IPS-15b (cell line): ENCODE data around the gene MYLIP.

Experiments
- H3K27me3 ChIP-seq: one replicate; pipeline ENCODE4 v1.6.1; 2013; ENCODE audit warnings: low read length; ENCODE audit not compliant: control insufficient read depth, insufficient read depth
- H3K36me3 ChIP-seq: one replicate; pipeline ENCODE4 v1.6.1; 2013; ENCODE audit warnings: low read length; ENCODE audit not compliant: control insufficient read depth, insufficient read depth
- H3K4me1 ChIP-seq: one replicate; pipeline ENCODE4 v1.6.1; 2013; ENCODE audit warnings: mild to moderate bottlenecking, low read length; ENCODE audit not compliant: control insufficient read depth, insufficient read depth
- H3K4me3 ChIP-seq: one replicate; pipeline ENCODE4 v1.5.1; 2013; ENCODE audit warnings: low read depth, low read length
- H3K9ac ChIP-seq: one replicate; pipeline ENCODE4 v1.6.1; 2013; ENCODE audit warnings: low read depth, mild to moderate bottlenecking, low read length
- H3K9me3 ChIP-seq: one replicate; pipeline ENCODE4 v1.6.1; 2013; ENCODE audit warnings: mild to moderate bottlenecking, low read length; ENCODE audit not compliant: control insufficient read depth, insufficient read depth

MYLIP gene

DNA sequence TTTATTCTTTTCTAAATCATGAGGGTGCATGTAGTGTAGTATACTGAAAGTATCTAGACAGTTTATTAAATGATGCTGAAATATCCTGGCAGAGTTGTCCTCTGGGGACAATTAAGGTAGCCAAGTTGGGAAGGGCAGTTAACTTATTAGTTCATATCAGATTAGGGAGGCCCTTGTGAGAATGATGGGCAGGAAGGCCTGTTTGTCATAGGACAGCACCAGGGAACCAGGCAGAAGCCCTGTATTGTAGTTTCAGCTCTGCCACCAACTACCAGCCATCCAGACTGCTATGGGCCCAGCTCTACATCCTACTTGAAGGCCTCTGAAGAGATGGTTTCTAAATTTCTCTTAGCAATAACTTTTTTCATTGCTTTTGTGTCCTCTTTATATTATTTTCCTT lies 4.0 kb downstream of the MYLIP start:
- Histone ChIP-seq H3K4me3 (peak overlapping the region; percentile 11), H3K9me3 (no peaks in the 10 kb centered on the region), H3K36me3 (no peaks in the 10 kb centered on the region), H3K27me3 (peaks cover 2% of the 10 kb centered on the region), H3K9ac (no peak overlapping the region), H3K4me1 (peaks cover 15% of the 10 kb centered on the region)

DNA sequence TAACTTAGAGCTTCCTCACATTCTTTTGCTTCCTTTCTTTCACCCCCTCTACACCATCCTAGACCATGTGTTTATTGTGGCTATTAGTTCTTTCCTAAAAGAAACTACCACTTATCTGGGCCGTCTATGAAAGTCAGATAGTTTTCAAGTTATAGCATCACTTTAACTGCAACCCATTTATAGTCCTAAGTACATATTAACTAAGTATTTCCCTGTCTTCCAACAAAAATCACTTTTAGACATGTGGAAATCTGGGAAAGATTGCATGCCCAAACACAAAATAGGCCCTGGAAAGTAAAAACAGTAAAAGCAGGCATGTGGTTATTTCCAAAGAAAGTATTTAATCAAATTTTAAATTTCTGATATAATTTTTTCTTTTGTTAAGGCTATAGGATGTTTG lies 5.5 kb downstream of the MYLIP start:
- no peaks in the 10 kb centered on the region for H3K36me3 ChIP-seq
- peaks cover 2% of the 10 kb centered on the region for H3K27me3 ChIP-seq
- H3K9ac ChIP-seq = no peak overlapping the region
- H3K4me3 ChIP-seq = no peak overlapping the region
- H3K9me3 ChIP-seq = no peaks in the 10 kb centered on the region
- H3K4me1 ChIP-seq = peaks cover 15% of the 10 kb centered on the region

GRCh38 chr6:16135066-16135465 lies 6.2 kb downstream of the MYLIP start:
- no peaks in the 10 kb centered on the region for H3K27me3 ChIP-seq
- H3K36me3 ChIP-seq = no peaks in the 10 kb centered on the region
- H3K4me3 ChIP-seq = no peak overlapping the region
- no peak overlapping the region for H3K9ac ChIP-seq
- peaks cover 15% of the 10 kb centered on the region for H3K4me1 ChIP-seq
- H3K9me3 ChIP-seq = no peaks in the 10 kb centered on the region

GRCh38 chr6:16136091-16136490 lies 7.2 kb downstream of the MYLIP start:
- H3K9ac ChIP-seq = no peak overlapping the region
- no peaks in the 10 kb centered on the region for H3K9me3 ChIP-seq
- H3K4me3 ChIP-seq = no peak overlapping the region
- H3K27me3 ChIP-seq = no peaks in the 10 kb centered on the region
- peaks cover 15% of the 10 kb centered on the region for H3K4me1 ChIP-seq
- H3K36me3 ChIP-seq = no peaks in the 10 kb centered on the region

DNA sequence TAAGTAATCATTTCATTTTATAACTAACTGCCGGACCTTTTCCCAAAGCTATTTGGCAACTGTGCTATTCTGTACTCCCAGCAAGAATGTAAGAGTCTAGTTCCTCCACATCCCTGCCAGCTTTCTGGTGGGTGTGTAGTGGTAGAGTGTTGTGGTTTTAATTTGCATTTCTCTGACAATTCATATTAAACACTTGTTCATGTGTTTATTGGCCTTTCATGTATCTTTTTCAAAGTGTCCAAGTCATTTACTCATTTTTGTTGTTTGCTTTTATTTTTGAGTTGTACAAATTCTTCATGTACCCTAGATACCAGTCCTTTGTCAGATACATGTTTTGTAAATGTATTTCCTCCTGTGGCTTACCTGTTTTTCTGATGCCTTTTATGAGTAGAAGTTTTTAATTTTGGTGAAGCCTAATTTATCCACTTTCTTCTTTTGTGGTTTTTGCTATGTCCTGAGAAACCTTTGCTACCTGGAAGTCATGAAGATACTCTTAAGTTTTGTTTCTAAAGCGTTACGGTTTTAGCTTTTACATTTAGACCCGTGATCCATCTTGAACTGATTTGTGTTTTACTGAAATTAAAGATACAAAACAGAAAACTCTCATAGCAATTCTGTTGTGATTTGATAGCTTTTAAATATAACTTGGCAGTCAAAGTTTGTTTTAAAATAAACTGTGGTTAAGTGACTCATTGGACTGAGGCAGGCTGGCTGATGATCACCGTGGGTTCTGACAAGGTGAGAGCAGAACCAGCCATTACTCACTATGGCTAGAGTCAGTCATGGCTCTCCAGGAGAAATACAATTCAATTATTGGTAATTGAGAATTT lies 8.0 kb downstream of the MYLIP start:
- no peaks in the 10 kb centered on the region for H3K27me3 ChIP-seq
- H3K36me3 ChIP-seq = peaks cover 4% of the 10 kb centered on the region
- peaks cover 15% of the 10 kb centered on the region for H3K4me1 ChIP-seq
- no peak overlapping the region for H3K4me3 ChIP-seq
- no peak overlapping the region for H3K9ac ChIP-seq
- no peaks in the 10 kb centered on the region for H3K9me3 ChIP-seq

DNA sequence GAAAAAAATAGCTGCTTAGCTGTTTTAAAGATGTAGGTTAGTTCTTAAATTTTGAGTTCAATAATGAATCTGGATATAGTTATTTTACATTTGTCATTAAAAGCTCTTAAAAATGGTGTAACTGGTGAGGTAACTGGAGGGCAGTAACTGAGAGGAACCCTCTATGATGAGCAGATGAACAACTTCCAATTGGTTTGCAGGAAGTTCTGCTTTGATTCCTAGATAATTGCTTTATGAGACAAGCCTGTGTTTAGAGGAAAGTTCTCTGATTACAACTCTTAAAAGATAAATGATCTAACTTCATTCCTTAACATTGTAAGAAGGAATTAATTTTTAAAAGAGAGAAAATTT lies 8.5 kb downstream of the MYLIP start:
- Histone ChIP-seq H3K9me3 (no peaks in the 10 kb centered on the region), H3K4me1 (peaks cover 15% of the 10 kb centered on the region), H3K36me3 (peaks cover 5% of the 10 kb centered on the region), H3K9ac (no peak overlapping the region), H3K4me3 (no peak overlapping the region), H3K27me3 (no peaks in the 10 kb centered on the region)

- H3K27me3 ChIP-seq = no peaks in the 10 kb centered on the region
- peaks cover 20% of the 10 kb centered on the region for H3K36me3 ChIP-seq
- H3K4me1 ChIP-seq = peaks cover 7% of the 10 kb centered on the region
- no peaks in the 10 kb centered on the region for H3K9me3 ChIP-seq
- H3K9ac ChIP-seq = peak overlapping the region; percentile 4
- no peak overlapping the region for H3K4me3 ChIP-seq
These were observed 10.7 kb downstream of the MYLIP start for GRCh38 chr6:16139556-16139955.

GRCh38 chr6:16140607-16141006 lies 11.7 kb downstream of the MYLIP start:
- Histone ChIP-seq H3K9me3 (no peaks in the 10 kb centered on the region), H3K9ac (no peak overlapping the region), H3K36me3 (peaks cover 30% of the 10 kb centered on the region), H3K4me1 (no peaks in the 10 kb centered on the region), H3K4me3 (no peak overlapping the region), H3K27me3 (no peaks in the 10 kb centered on the region)

DNA sequence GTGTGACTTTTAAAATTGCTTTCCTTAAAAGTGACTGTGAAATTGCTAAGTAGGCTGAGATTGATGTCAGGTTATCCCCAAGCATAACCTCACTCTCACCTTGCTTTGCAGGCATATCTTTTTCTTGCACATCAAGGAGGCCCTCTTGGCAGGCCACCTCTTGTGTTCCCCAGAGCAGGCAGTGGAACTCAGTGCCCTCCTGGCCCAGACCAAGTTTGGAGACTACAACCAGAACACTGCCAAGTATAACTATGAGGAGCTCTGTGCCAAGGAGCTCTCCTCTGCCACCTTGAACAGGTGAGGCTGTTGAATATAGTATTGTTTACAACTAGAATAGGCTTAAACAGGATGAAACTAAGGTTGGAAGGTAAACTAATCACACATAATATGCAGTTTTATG lies 12.6 kb downstream of the MYLIP start:
- H3K27me3 ChIP-seq = no peaks in the 10 kb centered on the region
- H3K4me3 ChIP-seq = no peak overlapping the region
- no peaks in the 10 kb centered on the region for H3K9me3 ChIP-seq
- H3K9ac ChIP-seq = no peak overlapping the region
- H3K4me1 ChIP-seq = no peaks in the 10 kb centered on the region
- H3K36me3 ChIP-seq = peaks cover 39% of the 10 kb centered on the region

DNA sequence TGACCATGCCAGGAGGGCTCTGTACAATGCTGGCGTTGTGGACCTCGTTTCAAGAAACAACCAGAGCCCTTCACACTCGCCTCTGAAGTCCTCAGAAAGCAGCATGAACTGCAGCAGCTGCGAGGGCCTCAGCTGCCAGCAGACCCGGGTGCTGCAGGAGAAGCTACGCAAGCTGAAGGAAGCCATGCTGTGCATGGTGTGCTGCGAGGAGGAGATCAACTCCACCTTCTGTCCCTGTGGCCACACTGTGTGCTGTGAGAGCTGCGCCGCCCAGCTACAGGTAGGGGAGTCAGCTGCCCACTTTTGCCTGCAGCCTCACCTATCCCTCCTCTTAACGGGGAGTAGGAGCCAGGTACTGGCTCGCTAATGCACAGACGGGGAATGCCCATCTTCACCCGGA lies 16.2 kb downstream of the MYLIP start:
- H3K4me3 ChIP-seq = no peak overlapping the region
- no peak overlapping the region for H3K9ac ChIP-seq
- no peaks in the 10 kb centered on the region for H3K27me3 ChIP-seq
- H3K4me1 ChIP-seq = no peaks in the 10 kb centered on the region
- H3K36me3 ChIP-seq = peaks cover 43% of the 10 kb centered on the region
- no peaks in the 10 kb centered on the region for H3K9me3 ChIP-seq

DNA sequence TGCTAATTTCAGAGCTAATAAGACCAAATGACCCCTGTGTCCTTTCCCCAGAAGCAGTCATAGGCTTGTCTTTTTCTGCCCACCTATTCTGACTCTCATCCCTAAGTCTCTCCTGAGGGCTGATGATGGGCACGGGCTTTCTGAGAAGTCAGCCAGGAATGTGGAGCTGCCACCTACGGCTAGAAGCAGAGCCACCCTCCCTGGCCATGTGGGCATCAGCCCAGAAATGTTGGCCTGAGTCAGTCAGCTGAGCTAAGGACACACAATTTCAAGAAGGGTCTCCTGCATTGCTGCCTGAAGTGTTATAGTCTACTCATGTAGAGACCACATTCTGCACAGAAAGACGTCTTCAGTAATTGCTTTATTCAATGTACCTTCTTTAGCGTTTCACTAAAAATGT lies 17.1 kb downstream of the MYLIP start:
- H3K36me3 ChIP-seq = peaks cover 43% of the 10 kb centered on the region
- H3K4me3 ChIP-seq = no peak overlapping the region
- no peaks in the 10 kb centered on the region for H3K9me3 ChIP-seq
- H3K9ac ChIP-seq = no peak overlapping the region
- no peaks in the 10 kb centered on the region for H3K4me1 ChIP-seq
- no peaks in the 10 kb centered on the region for H3K27me3 ChIP-seq

GRCh38 chr6:16146527-16146955 lies 17.7 kb downstream of the MYLIP start:
- Histone ChIP-seq H3K4me3 (no peak overlapping the region), H3K9ac (no peak overlapping the region), H3K9me3 (no peaks in the 10 kb centered on the region), H3K4me1 (no peaks in the 10 kb centered on the region), H3K36me3 (peaks cover 42% of the 10 kb centered on the region), H3K27me3 (no peaks in the 10 kb centered on the region)
